Osteocyte (in vitro differentiated cells): ENCODE measurements around the gene FSTL5. TPM values are rescaled to one million over a fixed set of nuclear protein-coding genes. Genes with fewer than 3 reads are reported as not detected.

Source experiments
- DNase-seq: peaks from one replicate; pipeline ENCODE4 v3.0.0; 2021; ENCODE audit warnings: mixed read lengths; ENCODE audit not compliant: unreplicated experiment; ENCODE audit errors: extremely low spot score
- H3K27ac Mint-ChIP-seq: one replicate; pipeline ENCODE4 v1.8.0; 2021; ENCODE audit warnings: mild to moderate bottlenecking, mixed read lengths; ENCODE audit not compliant: unreplicated experiment
- H3K27me3 Mint-ChIP-seq: one replicate; pipeline ENCODE4 v1.8.0; 2021; ENCODE audit warnings: mixed read lengths; ENCODE audit not compliant: unreplicated experiment
- H3K36me3 Mint-ChIP-seq: one replicate; pipeline ENCODE4 v1.8.0; 2021; ENCODE audit warnings: mixed read lengths; ENCODE audit not compliant: unreplicated experiment
- H3K4me1 Mint-ChIP-seq: one replicate; pipeline ENCODE4 v1.8.0; 2021; ENCODE audit warnings: mixed read lengths; ENCODE audit not compliant: unreplicated experiment
- H3K4me3 Mint-ChIP-seq: one replicate; pipeline ENCODE4 v1.8.0; 2021; ENCODE audit warnings: mild to moderate bottlenecking, moderate library complexity, mixed read lengths; ENCODE audit not compliant: unreplicated experiment
- H3K9me3 Mint-ChIP-seq: one replicate; pipeline ENCODE4 v1.8.0; 2021; ENCODE audit warnings: mixed read lengths; ENCODE audit not compliant: unreplicated experiment
- total RNA-seq: library from RNA; stranded (reverse); gene quantifications from 2 replicates; pipeline ENCODE4 v1.2.1, GENCODE V29; 2021
- TF ChIP-seq, protein P1 (sequence below): fragments of 200-600 bp; sonication (generic); IDR thresholded peaks from 2 replicates; pipeline ENCODE4 v1.5.0; 2021; ENCODE audit warnings: antibody characterized with exemption, mild to moderate bottlenecking, moderate library complexity

Gene FSTL5
- total RNA-seq, 1 donor from 2014 or later, result 0.11 TPM

DNA sequence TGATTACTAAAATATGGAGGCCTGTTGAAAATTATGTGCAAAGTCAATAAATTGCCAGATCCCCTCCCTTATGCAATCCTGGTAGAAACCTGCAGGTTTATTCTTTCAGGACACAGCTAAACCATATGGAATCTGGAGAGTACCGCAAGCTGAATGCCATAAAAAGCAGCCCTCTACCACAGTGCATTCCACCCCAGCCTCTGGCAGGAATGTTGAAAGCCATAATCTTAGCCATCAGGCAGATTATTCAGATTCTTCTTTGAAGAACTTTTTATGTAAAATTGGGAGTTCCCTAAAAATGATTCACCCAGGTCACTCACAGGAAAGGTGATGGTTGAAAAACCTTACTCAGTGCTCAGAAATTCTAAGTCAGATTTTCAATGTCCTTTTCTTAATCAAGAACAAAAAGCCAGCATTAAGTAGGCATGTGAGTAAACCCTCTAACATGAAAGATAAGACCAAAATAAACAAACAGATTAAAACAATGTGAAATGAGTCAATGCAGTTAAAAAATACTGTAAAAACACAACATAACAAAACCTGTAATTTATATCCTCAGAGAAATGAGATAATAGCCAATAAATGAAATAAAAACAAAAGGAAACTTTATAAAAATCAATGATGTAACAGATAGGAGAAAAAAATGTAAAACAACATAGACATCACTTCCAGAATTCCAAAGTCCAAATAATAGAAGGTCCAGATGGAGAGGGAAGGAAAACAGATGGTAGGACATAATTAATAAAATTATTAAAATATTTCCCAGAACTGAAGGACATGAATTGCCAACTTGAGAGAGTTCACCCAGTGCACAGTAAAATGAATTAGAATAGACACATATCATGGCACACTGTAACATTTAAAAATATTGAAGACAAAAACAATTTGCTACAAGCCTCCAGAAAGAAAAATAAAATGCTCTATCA lies 226.9 kb downstream of the FSTL5 start:
- TF ChIP-seq, protein P1, sequence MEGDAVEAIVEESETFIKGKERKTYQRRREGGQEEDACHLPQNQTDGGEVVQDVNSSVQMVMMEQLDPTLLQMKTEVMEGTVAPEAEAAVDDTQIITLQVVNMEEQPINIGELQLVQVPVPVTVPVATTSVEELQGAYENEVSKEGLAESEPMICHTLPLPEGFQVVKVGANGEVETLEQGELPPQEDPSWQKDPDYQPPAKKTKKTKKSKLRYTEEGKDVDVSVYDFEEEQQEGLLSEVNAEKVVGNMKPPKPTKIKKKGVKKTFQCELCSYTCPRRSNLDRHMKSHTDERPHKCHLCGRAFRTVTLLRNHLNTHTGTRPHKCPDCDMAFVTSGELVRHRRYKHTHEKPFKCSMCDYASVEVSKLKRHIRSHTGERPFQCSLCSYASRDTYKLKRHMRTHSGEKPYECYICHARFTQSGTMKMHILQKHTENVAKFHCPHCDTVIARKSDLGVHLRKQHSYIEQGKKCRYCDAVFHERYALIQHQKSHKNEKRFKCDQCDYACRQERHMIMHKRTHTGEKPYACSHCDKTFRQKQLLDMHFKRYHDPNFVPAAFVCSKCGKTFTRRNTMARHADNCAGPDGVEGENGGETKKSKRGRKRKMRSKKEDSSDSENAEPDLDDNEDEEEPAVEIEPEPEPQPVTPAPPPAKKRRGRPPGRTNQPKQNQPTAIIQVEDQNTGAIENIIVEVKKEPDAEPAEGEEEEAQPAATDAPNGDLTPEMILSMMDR, result no peak
- H3K9me3 Mint-ChIP-seq, result no peaks in the 10 kb centered on the region
- peaks cover 12% of the 10 kb centered on the region for H3K27me3 Mint-ChIP-seq
- no peak overlapping the region for H3K4me3 Mint-ChIP-seq
- no peak for DNase-seq
- H3K4me1 Mint-ChIP-seq, result no peaks in the 10 kb centered on the region
- no peak overlapping the region for H3K27ac Mint-ChIP-seq
- H3K36me3 Mint-ChIP-seq, result peaks cover 2% of the 10 kb centered on the region

DNA sequence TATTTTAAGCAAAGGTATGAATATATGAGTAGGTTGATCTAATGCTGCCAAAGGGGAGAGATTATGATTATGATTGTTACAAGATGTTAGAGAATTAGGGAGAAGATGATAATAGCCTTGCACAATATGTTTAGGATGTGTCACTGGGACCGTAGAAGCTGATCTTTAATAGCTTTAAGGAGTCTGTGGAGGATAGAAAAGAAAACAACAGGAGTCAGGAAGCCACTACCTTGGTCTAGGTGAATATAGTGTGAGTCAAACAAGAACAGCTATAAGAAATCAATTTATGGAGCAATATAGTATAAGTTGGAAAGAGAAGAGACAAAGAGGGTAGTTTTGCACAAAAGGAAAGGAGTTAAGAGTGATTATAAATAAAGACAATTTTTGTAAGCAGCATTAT lies 232.7 kb downstream of the FSTL5 start:
- TF ChIP-seq, protein P1, result no peak
- Mint-ChIP-seq H3K27me3 (peaks cover 3% of the 10 kb centered on the region), H3K9me3 (no peaks in the 10 kb centered on the region), H3K4me3 (no peak overlapping the region), H3K27ac (no peak overlapping the region), H3K4me1 (no peaks in the 10 kb centered on the region), H3K36me3 (no peaks in the 10 kb centered on the region)
- no peak for DNase-seq

DNA sequence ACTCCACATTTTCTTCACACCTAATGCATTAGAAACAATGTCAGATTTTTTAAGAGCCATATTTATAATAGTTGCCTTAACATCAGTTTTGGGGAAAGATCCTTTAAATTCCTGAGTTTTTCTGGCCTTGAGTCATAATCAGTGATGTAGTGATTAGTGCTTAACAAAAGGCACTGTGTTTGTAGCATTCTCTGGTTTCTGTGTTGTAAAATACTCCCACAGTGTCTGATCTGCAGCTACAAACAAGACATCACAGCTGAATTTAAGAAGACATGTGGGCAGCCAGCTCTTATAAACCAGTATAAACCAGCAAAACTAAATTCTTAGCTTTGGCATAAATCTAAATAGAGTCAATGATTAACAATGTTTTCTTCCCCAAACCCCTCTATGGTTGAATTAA lies 233.8 kb downstream of the FSTL5 start:
- Mint-ChIP-seq H3K27ac (no peak overlapping the region), H3K4me1 (no peaks in the 10 kb centered on the region), H3K9me3 (no peaks in the 10 kb centered on the region), H3K27me3 (peaks cover 3% of the 10 kb centered on the region), H3K36me3 (no peaks in the 10 kb centered on the region), H3K4me3 (no peak overlapping the region)
- no peak for DNase-seq
- TF ChIP-seq, protein P1, result no peak

DNA sequence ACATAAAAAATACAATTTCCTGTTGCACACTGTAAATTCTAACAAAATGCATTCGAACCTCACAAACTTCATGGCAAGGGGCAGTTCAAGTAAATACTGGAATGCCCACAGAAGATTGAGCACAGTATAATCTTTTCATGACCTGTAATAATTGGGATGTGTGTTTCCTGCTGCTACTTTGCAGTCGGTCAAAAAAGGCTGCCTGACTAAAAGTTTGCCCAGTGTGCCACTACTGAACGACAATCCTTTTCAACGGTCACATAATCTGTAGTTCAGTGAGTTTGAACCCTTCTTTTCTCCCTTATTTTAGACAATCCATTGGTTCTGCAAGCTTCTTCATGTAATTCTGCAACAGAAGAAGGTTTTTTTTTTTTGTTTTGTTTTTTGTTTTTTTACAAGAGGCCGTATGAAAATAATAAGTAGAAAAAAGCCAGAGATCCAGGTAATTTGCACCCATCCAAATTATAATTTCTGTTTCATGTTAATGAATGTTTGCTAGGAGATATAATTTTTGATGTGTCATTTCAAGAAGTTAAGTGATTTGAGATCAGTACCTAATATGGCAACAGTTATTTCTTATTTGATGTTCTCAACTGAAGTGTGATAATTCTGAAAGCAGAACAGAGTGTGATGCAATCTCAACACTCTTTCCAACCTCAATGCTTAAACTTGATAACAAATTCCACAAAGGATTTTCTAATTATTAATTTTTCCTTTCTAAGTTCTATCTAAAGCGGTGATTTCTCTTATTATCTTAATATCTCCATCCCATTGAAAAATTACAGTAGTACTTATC lies 237.6 kb downstream of the FSTL5 start:
- no peaks in the 10 kb centered on the region for H3K9me3 Mint-ChIP-seq
- no peak overlapping the region for H3K27ac Mint-ChIP-seq
- peaks cover 3% of the 10 kb centered on the region for H3K27me3 Mint-ChIP-seq
- DNase-seq, result no peak
- no peak overlapping the region for H3K4me3 Mint-ChIP-seq
- TF ChIP-seq, protein P1, result no peak
- H3K36me3 Mint-ChIP-seq, result no peaks in the 10 kb centered on the region
- H3K4me1 Mint-ChIP-seq, result no peaks in the 10 kb centered on the region
